NCI-H2107 treated with DMSO at 0.1 percent for 48 hours (cell line): ENCODE data around the gene TRPC1.
"Not testable (repeated sequence)": the region's sequence is repeated elsewhere in the genome, so short reads cannot be mapped to it uniquely, and the experiment has no call there.

Source experiments
- DNase-seq: peaks from one replicate; lab custom pipeline; 2025; ENCODE audit not compliant: unreplicated experiment; lab: John Stamatoyannopoulos, UW

The TRPC1 gene

DNA sequence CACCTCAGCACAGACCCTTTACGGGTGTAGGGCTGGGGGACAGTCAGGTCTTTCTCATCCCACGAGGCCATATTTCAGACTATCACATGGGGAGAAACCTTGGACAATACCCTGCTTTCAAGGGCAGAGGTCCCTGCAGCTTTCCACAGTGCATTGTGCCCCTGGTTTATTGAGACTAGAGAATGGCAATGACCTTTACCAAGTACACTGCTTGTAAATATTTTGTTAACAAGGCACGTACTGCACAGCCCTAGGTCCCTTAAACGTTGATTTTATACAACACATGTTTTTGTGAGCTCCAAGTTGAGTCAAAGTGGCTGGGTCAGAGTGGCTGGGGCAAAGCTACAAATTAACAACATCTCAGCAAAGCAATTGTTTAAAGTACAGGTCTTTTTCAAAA lies 28.8 kb downstream of the TRPC1 start:
- DNase-seq: not testable (repeated sequence)

DNA sequence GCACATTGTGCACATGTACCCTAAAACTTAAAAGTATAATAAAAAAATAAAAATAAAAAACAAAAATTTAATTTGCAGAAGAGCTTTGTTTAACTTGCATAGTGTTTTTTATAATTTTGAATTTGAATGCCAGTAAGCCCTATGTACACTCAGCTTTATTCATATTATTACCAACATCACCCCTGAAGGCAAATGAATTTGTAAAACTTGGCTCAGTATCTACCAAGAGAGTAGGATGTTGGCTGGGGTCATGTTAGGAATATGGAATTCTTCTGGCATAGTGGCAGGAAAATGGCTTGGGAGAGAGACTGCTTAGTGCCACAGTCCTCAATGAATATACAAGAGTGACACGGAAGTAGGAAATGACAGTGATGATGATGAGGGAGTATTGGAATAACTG lies 30.7 kb downstream of the TRPC1 start:
- DNase-seq: no peak

DNA sequence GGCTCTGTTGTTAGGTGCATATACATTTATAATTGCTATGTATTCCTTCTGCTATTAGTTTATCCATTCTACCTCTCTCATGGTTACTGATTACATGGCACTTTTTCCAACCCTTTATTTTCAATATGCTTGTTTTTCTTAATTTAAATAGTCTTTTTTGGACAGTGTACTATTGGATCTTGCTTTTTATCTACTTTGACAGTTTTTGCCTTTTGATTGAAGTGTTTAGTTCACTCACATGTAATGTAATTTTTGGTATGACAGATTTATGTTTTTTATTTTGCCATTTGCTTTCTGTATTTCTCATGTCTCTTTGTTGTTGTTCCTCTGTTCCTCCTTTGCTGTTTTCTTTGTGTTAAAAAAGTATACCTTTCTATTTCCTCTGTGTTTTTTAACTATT lies 44.5 kb downstream of the TRPC1 start:
- no peak for DNase-seq

DNA sequence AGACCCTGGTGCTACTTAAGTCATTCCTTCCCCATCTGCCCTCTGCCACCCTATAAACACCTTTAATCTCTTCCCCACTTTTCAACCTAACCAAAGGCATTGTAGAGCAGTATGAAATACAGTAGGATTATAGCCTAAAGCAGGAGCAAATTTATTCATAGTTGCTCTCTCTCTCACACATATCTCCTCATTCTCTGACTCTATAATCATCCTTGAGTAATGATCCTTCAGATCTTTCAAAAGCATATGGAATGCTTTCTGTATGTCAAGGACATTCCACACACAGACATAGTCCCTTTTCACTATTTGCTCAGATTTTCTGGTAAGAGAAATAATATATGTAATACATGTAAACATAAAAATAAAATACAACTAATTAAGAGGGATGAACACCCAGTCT lies 54.1 kb downstream of the TRPC1 start:
- DNase-seq: no peak

DNA sequence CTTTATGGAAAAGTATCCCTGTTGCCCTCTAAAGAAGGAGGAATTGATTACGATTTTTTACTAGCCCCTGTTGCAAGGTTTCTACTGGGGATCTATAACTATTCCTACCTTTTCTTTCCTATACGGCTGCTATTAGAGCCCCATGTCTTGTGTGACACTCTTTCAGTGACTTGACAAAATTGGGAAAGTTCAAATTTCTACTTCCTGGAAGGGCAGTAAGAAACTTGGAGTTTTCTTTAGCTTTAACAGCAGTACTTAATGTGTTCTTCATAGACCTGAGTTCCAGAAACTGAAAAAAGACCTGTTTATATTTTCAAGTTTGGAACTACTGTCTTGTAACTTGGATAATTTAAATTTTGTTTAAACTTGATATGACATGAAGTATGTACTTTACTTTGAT lies 54.7 kb downstream of the TRPC1 start:
- DNase-seq: no peak

DNA sequence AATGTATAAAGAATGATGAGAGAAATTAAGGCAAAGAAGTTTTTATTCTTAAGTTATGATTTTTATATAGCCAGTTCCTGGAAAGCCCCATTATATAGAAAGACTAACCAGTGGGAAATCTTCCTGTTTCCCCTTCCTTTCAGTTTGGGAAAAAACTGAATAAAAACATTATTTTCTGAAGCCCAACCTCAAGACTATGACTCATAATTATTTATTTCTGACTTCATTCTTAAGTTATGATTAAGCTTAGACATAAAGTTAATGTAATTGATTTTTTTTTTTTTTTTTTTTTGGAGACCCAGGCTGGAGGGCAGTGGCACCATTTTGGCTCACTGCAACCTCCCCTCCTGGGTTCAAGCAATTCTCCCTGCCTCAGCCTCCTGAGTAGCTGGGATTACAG lies 55.8 kb downstream of the TRPC1 start:
- no peak for DNase-seq

DNA sequence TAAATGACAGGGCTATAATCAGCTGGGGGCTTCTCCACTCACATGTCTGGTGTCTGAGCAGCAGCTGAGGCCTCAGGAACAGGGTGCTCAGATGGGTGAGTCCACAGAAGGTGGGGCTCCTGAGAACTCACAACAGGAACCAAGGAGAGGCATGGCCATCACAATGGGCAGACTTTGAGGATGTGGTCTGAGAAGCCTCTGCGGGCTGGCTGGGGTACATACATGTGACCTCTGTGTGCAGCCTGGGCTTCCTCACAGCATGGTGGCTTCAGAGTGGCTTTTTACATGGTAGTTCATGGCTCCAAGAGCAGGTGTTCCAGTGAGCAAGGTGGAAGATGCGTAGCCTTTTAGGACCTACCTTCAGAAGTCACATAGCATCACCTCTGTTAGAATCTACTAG lies 58.8 kb downstream of the TRPC1 start:
- no peak for DNase-seq

DNA sequence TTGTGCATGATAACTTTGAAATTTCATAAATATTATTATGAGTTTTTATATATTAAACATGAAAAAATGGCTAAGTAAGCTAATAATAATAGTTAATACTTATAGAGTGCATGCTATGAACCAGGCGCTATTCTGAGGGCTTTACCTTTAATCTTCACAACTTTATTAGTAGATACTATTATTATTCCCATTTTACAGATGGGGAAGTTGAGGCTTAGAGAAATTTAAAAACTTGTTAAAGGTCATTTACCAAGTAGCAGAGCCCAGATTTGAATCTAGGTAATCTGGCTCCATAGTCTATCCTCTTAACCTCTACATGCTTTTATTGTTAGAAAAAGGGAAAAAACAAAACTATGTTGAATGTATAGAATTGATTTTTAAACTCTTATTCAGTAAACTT lies 60.4 kb downstream of the TRPC1 start:
- DNase-seq: no peak

DNA sequence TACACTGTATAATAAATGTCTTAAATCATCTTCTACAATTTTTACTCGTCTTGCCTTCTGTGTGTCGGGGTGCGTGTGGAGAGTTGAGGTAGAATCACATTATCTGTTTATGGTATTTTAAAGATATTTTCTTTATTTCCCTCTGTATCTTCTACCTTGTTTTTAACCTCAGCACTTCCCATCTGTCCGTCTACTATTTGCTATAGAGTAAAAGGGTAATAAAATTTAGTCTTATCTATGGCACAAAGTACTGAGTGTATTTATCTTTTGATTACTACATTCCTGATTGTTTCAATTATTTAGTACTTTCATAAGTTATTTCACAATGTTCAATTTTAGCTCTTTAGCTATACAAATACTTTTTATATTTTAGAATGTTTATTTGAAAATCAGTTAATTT lies 62.2 kb downstream of the TRPC1 start:
- DNase-seq: no peak

DNA sequence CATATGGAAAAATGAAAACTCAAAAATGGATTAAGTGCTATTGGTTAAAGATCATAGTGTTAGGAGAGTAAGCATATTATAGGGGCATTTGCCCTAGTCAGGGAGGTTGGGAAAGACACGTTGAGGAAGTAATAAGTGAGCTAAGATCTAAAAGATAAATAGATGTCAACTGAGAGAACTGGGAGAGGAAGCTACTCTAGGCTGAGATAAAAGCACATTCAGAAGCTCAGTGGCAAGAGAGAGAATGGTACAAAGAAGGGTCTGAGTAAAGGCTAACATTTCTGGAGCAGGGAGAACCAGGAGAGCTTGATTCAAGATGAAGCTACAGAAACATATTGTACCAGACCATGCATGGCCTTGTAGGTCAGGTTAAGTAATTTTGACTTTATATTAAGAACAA lies 63.9 kb downstream of the TRPC1 start:
- DNase-seq: no peak

DNA sequence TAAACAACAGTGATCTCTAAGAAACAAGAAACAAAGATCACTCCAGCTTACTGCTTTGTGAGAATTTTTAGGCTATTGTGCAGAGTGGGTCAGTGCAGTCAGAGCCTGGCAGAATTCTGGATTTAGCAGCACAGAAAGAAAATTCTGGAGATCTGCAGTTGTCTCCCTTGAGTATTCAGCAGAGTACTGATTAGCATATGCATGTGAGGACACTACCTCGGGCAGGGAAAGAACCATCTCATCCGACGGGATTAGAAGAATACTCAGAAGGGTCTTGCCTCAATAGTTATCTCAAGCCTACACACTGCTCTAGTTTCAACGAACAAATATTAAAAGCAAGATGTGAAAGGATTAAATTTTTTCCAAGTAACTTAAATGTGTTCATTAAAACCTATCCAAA lies 70.7 kb downstream of the TRPC1 start:
- DNase-seq: no peak

DNA sequence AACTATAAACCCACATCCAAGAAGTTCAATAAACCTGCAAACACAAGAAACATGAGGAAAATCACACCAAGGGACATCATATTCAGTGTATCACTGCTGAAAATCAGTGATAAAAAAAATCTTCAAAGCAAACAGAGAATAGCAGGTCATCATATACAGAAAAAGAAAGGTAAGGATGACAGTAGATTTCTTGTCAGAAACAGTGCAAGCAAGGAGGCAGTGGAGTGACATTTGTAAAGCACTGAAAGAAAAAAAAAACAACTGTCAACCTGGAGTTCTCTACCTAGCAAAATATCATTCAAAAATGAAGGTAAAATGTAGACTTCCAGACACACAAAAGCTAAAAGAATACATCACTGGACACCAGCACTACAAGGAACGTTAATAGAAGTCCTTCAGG lies 71.5 kb downstream of the TRPC1 start:
- DNase-seq: no peak

DNA sequence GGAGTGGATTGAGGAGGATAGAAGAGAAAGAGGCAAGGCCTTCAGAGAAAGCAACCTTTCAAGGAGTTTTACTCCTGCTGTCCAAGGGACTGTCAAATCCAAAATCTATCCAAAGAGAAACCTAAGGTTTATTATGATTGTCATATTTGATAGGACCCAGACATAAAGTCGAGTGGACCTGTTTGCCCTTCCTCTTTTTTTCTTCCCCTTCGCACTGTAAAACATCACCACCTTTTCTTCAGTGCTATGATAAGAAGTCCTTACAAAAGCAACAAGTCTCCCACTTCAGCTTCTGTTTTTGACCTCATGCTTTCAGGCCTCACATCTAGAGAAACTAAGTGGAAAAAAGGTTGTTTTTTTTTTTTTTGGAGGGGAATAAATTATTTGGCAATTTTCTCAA lies 73.0 kb downstream of the TRPC1 start:
- DNase-seq: no peak

DNA sequence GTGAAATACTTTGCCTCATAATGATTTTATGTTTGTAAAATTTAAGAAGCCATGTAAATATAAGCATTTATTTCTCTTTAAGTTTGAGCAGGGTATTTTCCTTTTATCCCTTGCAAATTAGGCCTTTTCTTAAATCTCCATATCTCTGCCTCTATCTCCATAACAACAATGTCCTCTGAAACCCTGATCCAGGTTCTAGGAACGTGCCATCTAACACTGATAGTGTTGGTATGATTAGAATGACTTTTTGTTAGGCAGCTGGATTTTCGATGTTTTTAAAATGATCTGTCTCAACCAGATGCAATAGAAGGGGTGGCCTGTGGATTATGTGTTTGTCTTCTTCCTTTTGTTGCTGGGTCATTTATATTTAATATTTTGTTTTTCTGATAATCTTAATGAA lies 77.9 kb downstream of the TRPC1 start:
- no peak for DNase-seq

DNA sequence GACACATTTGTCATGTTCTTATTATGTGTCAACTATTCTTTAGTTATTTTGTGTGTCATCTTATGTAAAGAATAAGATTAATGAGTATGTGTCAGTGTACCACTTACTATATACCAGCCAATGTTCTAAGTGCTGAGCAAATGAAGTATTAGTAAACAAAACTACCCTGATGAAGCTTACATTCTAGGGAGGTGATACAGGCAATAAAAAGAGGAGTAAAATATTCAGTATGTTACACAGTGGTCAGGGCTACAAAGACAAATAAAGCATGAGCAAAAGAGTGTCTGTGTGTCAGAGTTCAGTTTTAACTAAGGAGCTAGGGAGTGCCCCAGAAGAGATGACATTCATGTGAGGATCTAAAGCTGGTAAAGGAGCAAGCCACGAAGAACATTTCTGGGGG lies 79.1 kb downstream of the TRPC1 start:
- DNase-seq: no peak

DNA sequence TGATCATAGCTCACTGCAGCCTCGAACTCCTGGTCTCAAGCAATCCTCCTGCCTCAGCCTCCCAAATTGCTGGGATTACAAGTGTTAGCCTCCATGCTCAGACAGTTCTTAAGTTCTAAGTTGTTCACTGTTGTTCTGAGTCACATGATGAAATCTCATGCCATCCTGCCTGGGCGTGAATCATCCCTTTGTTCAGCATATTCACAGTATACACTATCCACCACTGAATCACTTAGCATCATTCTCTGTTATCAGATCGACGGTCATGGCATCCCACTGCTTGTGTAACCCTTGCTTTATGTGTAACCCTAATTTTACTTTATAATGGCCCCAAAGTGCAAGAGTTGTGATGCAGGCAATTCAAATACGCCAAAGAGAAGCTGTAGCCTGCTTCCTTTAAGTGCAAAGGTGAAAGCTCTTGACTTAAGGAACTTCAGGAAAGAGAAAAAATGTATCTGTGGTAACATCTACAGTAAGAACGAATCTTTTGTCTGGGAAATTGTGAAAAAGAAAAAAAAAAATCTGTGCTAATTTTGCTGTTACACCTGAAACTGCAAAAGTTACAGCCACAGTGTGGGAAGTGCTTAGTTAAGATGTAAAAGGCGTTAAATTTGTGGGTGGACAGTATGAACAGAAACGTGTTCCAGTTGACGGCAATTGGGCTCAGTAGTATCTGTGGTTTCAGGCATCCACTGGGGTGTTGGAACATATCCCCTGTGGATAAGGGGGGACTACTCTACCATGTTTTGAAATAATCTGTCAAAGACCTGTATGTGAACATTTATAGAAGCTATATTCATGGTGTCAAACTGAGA lies 84.5 kb downstream of the TRPC1 start:
- DNase-seq: no peak

DNA sequence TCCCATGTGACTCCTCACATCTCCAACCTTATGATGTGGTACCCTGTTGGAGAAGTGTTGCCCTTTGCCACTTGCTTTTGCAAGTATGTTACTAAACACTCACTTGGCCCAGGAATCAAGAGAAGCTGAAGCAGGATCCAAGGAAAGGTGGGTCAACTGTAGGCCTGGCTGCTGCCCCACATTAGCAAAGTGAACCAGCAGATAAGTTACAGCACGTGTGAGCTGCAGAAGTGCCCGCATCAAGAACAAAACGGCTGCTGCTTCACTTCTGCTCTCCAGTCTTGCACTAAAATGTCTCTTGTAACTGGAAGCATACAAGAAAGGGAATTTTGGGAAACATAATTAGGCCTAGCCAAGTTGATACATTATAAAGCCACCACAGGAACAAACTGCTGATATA lies 85.4 kb downstream of the TRPC1 start:
- no peak for DNase-seq

DNA sequence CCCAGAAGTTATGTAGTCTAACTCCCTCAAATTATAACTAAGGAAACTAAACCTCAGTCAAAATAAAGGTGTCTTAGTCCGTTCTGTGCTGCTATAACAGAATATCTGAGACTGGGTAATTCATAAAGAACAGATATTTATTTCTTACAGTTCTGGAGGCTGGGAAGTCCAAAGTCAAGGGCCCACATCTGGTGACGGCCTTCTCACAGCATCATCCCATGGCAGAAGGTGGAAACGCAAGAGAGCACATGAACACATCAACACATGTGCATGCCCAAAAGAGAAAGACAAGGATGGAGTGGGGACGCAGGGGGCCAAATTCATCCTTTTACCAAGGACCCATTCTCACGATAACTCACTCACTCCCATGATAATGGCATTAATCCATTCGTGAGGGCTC lies 92.0 kb downstream of the TRPC1 start:
- DNase-seq: no peak

DNA sequence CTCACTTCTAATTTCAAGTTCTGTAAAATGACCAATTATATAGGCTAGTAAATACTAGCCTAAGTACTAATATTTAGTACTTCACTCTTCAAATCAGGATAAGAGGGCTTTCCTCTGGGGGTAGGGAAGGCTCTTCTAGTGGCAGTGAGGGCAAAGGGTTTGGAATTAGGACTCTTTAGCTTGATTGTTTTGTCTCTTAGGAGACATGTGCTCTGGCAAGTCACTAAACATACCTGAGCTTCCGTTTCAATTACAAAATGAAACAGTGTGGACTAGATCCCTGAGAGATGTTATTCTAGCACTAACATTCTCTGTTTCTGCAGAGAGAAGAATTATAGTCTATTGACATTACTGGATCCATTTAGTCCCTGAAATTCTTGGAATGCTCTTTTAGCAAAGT lies 93.5 kb downstream of the TRPC1 start:
- no peak for DNase-seq

DNA sequence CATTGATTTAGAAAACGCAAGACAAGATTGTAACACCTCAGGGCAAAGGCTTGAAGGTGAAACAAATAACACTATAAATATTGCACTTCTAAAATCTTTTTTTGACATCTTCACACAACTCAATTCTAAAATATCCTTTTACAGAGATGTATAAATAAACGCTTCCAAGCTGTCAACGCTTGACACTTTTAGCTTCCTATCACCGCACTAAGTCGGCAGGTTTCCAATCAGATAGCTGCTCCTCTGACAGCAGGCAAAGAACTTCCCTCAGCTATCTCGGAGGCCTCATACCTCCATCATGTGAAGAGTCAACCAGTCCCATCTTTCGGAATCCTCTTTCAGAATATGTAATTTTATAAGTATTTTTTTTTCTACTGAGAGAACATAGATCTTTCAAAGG lies 94.1 kb downstream of the TRPC1 start:
- DNase-seq: no peak

DNA sequence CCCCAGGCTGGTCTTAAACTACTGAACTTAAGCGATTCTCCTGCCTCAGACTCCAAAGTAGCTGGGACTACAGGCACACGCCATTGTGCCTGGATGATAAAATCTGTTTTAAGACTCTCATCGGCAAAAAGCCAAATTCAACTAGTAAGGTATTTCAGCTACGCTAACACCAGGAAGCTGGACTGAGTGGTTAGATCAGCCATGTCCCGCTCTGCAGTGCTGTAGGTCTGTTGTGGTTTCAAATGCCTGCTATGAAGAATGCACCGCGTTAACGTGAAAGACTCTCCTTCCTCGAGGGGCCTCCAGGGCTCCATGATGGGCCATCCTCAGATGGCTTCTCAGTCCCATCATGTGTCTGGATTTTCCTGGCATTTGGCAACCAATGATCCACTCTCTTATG lies 94.8 kb downstream of the TRPC1 start:
- DNase-seq: no peak

DNA sequence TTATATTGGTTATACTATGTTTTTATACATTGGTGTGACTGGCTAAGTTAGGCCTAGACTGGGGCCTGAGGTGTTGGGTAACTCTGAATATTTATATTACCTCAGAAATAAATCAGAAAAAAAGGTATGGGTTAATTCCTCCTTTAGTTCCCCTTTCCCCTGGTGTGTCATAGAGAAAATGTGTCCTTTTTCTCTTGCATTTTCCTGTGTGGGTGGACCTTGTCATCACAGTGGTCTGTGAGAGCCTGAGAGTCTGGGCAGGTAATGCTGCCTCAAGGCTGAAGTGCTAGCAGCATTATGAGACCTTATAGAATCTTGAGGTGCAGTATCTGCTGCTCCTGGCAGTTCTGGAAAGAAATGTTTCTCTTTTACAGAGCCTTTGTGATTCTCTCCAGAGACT lies 95.3 kb downstream of the TRPC1 start:
- DNase-seq: no peak

DNA sequence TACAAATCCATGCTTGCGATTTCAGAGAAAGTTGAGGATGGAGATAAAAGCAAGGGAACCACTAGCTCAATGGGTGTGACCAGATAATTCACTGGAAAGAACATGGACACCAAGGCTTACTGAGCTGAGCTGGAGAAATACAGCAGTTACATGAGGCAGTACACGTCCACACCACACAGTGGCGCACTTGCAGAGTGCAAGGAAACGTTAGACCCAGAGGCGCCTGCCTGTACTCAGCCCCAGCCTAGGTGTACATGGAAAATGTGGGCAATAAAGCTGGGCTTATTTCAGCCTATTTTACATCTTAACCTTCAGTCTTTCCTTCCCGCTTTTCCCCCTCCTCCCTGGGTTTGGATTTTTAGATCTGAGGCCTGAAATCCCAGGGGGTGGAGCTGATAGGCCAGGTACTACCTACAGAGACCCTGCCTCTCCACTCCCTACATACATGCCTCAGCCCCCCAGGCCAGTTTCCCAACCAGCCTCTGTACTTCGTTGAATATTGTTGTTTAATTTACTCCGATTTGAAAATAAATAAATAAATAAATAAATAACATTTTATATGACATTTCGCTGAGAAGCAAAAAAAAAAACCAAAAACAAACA lies 105.0 kb downstream of the TRPC1 start:
- peak; percentile 90 for DNase-seq
